ENCODE results near the gene SLC46A2.

SLC46A2 gene

DNA sequence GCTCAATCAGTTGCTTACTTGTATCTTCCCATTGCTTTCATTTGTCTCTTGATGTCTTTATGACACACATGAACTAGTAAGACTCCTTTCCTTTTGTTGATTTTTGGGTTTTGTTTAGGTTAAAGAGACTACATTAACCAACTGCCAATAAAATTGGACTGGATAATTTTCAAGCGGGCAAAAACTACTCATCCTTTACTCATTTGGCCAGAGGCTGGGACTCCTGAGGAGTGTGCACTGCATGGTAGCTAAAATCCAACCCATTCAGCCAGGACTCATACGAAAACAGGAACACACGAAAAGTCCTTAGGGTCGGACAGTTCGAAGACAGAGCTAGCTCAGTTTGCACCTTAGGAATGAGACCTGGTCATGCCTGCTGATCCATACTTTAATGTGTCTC lies 6.0 kb downstream of the SLC46A2 start:
- DNase-seq: peak; percentile 5

DNA sequence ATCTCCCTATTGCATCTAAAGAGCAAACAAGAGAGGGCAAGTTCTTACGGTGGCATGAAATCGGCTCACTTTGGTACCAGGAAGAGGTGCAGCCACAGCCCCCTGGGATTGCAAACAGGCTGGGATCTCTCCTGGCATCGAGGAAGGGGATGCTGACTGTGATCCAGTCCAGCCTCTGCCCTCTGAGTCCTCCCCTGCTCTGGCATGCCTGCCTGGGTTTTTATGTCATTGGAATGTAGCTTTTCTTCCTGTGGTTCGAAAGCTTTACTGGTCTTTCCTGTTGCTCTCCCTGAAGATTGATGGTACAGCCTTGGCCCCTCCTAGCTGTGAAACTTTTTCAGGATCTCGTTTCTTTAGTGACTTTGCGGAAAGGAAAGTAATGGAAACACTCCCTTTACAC lies 6.6 kb downstream of the SLC46A2 start:
- DNase-seq: peak; percentile 24

GRCh38 chr9:112881331-112881730 lies 9.3 kb downstream of the SLC46A2 start:
- DNase-seq: no peak

DNA sequence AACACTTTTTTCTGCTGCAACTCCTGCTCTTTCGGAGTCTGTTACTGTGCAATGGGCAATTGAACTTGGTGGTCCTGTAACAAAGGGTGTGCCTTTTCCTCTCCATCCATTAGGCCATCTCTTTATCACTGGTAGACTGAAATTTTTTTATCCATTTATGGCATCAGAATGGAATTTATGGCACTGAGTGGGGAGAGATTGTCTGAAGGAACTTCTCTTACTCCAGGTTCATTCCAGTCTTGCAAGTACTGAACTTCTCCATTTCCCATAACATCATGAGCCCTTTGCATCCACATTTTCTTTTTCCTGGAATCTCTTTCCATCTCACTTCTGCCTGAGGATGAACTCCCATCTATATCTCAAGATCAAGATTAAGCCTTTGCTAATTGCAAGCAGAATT lies 10.0 kb downstream of the SLC46A2 start:
- no peak for DNase-seq

- no peak for DNase-seq
Observed at GRCh38 chr9:112878752-112879151, 11.9 kb downstream of the SLC46A2 start.

DNA sequence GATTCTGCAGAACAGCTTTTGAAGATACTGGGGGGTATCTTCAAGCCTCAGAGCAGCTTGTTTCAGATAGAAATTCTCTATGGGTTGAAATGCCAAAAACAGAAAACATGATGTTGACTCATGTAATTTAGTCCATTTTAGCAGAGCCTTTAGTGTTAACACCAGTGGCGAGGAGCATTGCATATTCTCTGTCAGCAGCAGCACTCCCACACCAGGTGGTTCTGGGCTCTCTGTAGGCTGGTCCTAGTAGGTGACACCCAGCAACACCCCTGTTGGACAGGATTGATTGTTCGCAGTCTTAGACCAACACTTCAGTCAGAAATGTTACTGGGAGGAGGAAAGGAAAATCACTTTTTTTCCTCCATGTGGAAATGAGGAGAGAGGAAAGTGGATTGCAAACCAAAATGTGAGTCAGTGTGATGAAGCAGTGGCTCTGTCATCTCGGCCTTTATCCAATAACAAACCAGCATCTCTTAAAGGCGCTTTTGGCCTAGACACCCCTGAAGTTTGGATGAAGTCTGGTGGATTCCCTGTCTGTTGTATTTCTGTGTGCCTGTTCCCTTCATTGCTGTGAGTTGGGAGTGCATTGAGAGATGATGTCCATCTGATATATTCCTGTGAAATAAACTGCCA lies 16.8 kb downstream of the SLC46A2 start:
- DNase-seq: no peak

DNA sequence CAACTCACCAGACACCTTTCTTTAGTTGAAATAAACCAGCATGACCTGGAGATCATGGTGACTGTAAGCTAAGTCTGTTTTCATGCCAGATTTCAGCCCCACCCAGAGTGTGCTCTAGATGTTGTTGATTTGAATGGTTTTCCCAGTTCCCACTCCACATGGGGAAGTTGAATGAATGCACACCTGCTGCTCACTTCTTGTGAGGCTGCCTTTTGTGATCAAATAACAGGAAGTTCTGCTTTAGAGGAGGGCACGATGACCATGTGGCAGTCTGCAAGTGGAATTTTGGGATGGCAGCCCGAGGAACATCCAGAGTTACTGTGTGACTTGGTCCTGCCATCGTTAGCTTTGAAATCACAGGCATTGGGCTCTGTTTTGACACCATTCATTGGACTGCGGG lies 18.7 kb downstream of the SLC46A2 start:
- DNase-seq: no peak

DNA sequence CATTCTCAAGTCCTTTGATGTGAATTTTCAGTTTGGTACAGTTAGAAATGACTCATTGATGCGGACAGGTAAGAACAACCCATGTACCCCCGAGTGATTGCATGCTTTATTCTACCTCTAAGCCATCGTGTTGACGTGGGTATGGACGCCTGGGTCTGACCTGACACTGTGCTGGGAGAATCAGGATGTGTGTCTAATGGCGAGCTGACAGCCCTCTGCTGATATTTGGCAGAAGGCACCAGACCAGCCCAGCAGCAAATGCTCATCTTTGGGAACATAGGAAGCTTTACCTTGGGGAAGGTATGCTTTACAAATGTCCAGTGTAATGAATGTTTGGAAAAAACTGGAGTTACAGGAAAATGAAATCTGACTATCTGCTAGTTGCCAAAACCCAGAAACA lies 20.1 kb downstream of the SLC46A2 start:
- DNase-seq: no peak

- DNase-seq: no peak
Observed at GRCh38 chr9:112869917-112870316, 20.8 kb downstream of the SLC46A2 start.

GRCh38 chr9:112869041-112869529 lies 21.6 kb downstream of the SLC46A2 start:
- no peak for DNase-seq

GRCh38 chr9:112868461-112868860 lies 22.2 kb downstream of the SLC46A2 start:
- DNase-seq: no peak

DNA sequence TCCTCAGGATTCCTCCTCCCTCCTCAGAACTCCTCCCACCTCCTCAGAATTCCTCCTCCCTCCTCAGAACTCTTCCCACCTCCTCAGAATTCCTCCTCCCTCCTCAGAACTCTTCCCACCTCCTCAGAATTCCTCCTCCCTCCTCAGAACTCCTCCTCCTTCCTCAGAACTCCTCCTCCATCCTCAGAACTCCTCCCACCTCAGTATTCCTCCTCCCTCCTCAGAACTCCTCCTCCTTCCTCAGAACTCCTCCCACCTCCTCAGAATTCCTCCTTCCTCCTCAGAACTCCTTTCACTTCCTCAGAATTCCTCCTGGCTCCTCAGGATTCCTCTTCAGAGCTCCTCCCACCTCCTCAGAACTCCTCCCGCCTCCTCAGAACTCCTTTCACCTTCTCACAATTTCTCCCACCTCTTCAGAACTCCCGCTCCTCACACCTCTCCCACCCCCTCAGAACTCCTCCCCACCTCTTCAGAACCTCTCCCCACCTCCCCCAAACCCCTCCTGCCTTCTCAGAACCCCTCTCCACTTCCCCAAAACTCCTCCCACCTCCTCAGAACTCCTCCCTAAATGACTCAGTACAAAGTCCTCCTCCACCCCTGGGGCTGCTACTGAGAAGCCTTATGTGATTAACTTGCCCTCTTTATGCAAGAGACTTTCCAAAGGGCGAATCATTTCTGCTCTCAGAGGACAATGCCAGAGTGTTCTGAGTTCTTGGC lies 23.2 kb downstream of the SLC46A2 start:
- no peak for DNase-seq

DNA sequence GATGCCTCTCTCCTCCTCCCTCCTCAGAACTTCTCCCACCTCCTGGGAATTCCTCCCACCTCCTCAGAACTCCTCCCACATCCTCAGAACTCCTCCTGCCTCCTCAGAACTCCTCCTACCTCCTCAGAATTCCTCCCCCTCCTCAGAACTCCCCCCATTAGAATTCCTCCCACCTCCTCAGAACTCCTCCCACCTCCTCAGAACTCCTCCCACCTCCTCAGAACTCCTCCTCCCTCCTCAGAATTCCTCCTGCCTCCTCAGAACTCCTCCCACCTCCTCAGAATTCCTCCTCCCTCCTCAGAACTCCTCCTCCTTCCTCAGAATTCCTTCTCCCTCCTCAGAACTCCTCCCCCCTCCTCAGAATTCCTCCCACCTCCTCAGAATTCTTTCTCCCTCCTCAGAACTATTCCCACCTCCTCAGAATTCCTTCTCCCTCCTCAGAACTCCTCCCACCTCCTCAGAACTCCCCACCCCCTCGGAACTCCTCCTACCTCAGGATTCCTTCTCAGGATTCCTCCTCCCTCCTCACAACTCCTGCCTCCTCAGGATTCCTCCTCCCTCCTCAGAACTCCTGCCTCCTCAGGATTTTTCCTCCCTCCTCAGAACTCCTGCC lies 23.9 kb downstream of the SLC46A2 start:
- DNase-seq: no peak

GRCh38 chr9:112864982-112865381 lies 25.7 kb downstream of the SLC46A2 start:
- DNase-seq: no peak

DNA sequence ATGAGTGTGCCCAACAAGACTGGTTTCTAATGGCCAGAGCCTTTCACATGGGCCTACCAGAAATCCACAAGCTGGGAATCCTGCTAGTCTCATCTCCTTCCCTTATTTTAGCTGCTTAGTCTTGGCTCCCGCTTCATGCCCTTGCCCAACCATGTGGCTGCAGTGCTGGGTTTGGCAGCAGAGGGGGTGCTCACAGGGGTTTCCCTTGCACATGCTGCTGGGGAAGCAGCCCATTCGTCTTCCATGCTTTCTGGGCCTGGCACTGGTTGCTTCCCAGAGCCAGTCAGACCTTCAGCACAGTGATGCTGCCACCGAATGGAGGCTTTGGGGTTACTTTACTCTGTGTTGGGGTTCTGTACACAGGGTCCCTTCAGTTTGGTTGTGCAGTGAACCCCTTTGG lies 26.3 kb downstream of the SLC46A2 start:
- no peak for DNase-seq

DNA sequence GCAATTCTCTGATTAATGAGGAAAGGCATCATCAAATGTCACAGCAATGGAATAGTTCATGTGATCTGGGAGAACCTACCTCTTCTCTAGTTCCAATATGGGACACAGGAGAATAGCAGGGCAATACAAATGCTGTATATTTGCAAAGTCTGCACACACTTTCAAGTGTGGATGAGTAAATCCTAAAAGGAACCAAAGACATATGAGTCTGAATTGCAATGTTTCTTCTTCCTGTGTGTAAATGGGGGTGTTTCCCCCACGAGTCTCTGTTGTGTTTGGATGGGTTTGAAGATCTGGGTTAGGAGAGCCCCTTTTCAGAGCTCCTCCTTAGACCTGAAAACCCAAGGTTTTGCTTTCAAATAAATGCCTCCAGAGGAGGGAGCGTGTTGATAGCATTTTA lies 26.9 kb downstream of the SLC46A2 start:
- no peak for DNase-seq

DNA sequence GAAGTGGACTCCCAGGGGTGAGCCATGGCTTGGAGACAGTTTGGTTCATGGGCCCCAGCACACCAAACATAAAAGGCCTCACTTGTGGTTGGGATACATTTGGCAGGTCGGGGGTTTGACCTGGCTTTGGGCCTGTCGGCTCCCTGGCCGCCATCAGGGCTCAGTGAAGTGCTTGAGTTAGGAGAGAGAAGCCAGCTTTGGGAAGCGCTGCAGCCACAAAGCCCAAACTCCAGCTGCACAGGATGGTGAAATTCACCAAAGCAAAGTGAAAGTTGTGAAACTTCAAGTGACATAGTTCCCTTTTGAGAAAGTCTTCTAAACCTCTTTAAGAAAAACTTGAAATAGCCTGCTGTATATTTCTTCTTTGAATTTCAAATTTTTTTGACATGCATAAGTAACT lies 27.5 kb downstream of the SLC46A2 start:
- no peak for DNase-seq

DNA sequence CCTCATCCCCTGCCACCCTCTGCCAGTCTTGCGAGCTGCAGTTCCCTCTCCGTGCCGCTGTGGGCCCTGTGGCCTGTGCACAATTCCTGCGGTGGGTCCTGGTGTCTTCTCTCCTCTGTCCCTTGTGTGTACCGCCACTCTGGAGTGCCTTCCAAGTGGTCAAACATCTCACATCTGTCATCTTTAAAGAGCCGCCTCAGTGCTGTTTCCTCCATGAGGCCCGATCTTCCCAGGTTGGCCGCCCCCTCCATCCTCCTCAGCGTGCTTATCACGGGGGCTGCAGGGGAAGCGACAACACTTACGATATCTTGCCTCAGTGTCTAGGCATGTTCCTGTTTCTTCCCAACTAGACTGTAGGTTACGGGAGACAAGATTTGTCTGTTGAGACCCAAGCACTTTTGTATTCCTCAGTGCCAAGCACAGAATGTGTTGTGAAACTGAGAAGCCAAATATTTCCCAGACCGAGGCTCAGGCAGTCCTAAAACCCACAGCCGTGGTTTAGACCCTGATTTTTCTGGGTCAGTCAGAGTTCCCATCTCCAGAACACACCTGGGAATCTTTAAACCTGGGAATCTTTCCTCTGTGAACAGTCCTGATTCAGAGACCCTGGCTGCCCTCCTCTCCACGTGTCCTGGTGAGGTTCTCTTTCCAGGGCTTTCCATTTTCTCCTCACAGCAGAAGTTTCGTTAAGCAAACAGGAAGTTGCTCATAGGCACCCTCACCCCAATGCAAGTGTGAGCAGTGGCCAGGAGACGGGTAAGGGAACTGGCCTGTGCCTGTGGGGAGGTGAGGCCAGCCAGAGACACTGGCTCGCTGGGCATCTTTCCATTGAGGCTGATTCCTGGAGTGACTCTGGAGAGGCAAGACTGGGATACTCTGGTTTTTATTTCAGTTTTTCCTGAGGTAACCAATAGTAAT lies 28.8 kb downstream of the SLC46A2 start:
- DNase-seq: no peak

GRCh38 chr9:112861155-112861554 lies 29.5 kb downstream of the SLC46A2 start:
- DNase-seq: no peak

GRCh38 chr9:112860451-112860850 lies 30.2 kb downstream of the SLC46A2 start:
- DNase-seq: no peak

DNA sequence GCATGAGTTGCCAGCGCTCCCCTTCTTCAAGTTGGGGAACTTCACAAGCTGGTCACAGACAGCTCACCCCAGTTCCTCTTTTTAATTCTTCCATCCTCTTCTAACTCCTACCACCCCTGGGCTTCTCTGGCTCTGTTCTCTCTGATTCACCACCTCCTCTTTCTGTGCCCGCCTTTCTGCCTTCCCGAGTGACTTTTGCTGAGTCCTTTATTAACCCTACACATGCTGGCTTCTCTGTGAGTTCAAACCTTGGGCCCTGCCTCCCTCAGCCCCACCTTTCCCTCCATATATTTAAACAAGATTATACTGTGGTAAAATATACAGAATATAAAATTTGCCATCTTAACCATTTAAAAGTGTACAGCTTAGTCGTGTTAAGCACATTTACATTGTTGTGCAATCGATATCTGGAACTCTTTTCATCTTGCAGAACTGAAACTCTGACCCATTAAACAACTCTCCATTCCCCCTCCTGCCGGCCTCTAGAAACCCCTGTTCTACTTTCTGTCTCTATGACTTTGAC lies 32.0 kb downstream of the SLC46A2 start:
- no peak for DNase-seq

DNA sequence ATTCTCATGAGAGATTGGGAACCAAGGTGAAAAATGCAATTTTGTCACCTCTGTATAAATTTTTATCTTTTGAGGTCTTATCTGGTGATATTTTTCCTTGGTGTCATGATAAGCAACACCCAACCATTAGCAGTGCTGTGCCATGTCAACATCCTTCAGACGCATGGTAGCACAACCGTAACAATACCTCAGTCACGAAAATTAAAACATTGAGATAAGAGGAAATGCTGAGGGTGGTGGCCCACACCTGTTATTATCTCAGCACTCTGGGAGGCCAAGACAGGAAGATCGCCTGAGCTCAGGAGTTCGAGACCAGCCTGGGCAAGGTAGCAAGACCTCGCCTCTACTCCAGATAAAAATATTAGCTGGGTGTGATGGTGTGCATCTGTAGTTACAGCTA lies 32.7 kb downstream of the SLC46A2 start:
- DNase-seq: no peak

DNA sequence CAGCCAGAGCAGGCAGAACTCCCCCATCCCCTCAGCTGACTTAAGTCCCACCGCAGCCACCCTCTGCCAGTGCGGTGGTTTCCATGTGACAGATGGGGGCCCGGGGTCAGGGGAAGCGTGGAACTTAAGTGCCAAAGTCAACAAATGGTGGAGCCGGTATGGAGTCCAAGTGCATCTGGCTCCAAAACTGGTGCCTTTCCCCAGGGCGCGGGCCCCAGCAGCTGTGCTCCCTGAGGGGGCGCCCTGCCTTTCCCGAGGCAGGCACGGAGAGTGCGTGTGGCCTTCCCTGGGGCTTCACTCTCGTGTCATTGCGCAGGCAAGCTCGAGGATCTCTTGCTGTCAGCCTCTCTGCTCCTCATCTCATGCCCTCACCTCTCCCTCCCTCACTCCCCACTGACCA lies 33.8 kb downstream of the SLC46A2 start:
- DNase-seq: no peak
